ENCODE results near the gene DOCK3. TPM values are rescaled to one million over a fixed set of nuclear protein-coding genes. Genes with fewer than 3 reads are reported as not detected.

Gene DOCK3
- total and polyA plus RNA-seq, 2 donors from 2014 or later, result 0.49 to 0.54 TPM

DNA sequence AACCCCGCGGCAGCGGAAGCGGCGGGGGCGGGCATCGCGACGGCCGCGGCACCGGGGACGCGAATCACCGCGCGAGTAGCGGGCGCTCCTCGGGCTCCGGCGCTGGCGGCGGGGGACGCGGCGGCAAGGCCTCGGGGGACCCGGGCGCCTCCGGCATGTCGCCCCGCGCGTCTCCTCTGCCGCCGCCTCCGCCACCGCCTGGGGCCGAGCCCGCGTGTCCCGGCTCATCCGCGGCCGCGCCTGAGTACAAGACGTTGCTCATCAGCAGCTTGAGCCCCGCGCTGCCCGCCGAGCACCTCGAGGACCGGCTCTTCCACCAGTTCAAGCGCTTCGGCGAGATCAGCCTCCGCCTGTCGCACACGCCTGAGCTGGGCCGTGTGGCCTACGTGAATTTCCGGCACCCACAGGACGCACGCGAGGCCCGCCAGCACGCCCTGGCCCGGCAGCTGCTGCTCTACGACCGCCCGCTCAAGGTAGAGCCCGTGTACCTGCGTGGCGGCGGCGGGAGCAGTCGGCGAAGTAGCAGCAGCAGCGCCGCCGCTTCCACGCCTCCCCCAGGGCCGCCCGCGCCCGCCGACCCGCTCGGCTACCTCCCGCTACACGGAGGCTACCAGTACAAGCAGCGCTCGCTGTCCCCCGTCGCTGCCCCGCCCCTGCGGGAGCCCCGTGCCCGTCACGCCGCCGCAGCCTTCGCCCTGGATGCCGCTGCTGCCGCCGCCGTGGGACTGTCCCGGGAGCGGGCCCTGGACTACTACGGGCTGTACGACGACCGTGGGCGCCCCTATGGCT is 717.0 kb downstream of the DOCK3 start:
- FAIRE-seq (no peak), DNase-seq (peak; percentile 30 to 84 (median 44))
- H3K4me3 ChIP-seq (ENCODE audit: low read length in 3 of 3), result peak overlapping the region; percentile 49 to 64 (median 61)
- intact Hi-C loops (cut with DNase I), result no loop called here
- H3K27ac ChIP-seq (ENCODE audit: low read depth in 2 of 2, low read length in 2 of 2), result peak overlapping the region; percentile 36 to 85
- peaks cover under 1 to 32% (median 15%) of the 10 kb centered on the region in 3 donors for H3K4me1 ChIP-seq (ENCODE audit: control insufficient read depth in 2 of 3, insufficient read depth in 2 of 3, low read depth in 1 of 3, low read length in 3 of 3)
- H3K9ac ChIP-seq (ENCODE audit: low read length in 3 of 3), result peak overlapping the region in 1 of 3 donors; percentile 37
- H3K27me3 ChIP-seq (ENCODE audit: control insufficient read depth, insufficient read depth, low read length), result no peaks in the 10 kb centered on the region
- H3K36me3 ChIP-seq (ENCODE audit: control insufficient read depth in 2 of 3, insufficient read depth in 3 of 3, low read length in 3 of 3), result peaks cover 5 to 37% (median 22%) of the 10 kb centered on the region in 3 donors
- H3K9me3 ChIP-seq (ENCODE audit: control insufficient read depth in 2 of 3, insufficient read depth in 1 of 3, low read length in 3 of 3), result no peaks in the 10 kb centered on the region
- TF ChIP-seq, protein P1, sequence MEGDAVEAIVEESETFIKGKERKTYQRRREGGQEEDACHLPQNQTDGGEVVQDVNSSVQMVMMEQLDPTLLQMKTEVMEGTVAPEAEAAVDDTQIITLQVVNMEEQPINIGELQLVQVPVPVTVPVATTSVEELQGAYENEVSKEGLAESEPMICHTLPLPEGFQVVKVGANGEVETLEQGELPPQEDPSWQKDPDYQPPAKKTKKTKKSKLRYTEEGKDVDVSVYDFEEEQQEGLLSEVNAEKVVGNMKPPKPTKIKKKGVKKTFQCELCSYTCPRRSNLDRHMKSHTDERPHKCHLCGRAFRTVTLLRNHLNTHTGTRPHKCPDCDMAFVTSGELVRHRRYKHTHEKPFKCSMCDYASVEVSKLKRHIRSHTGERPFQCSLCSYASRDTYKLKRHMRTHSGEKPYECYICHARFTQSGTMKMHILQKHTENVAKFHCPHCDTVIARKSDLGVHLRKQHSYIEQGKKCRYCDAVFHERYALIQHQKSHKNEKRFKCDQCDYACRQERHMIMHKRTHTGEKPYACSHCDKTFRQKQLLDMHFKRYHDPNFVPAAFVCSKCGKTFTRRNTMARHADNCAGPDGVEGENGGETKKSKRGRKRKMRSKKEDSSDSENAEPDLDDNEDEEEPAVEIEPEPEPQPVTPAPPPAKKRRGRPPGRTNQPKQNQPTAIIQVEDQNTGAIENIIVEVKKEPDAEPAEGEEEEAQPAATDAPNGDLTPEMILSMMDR (IDR thresholded peaks at IDR 0.05; ENCODE audit: borderline replicate concordance, extremely low read depth, insufficient read depth), result no peak

DNA sequence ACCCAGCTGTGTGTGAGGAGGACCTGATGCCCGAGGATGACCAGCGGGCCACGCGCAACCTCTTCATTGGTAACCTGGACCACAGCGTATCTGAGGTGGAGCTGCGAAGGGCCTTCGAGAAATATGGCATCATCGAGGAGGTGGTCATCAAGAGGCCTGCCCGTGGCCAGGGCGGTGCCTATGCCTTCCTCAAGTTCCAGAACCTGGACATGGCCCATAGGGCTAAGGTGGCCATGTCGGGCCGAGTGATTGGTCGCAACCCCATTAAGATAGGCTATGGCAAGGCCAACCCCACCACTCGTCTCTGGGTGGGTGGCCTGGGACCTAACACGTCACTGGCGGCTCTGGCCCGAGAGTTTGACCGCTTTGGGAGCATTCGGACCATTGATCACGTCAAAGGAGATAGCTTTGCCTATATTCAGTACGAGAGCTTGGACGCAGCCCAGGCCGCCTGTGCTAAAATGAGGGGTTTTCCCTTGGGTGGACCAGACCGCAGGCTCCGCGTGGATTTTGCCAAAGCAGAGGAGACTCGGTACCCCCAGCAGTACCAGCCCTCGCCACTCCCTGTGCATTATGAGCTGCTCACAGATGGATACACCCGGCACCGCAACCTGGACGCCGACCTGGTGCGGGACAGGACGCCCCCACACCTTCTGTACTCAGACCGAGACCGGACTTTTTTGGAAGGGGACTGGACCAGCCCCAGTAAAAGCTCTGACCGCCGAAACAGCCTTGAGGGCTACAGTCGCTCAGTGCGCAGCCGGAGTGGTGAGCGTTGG is 717.8 kb downstream of the DOCK3 start:
- Histone ChIP-seq H3K36me3 (ENCODE audit: control insufficient read depth in 2 of 3, insufficient read depth in 3 of 3, low read length in 3 of 3) (peaks cover 7 to 37% (median 20%) of the 10 kb centered on the region in 3 donors), H3K4me1 (ENCODE audit: control insufficient read depth in 2 of 3, insufficient read depth in 2 of 3, low read depth in 1 of 3, low read length in 3 of 3) (peaks cover 0 to 30% (median 15%) of the 10 kb centered on the region in 3 donors), H3K27ac (ENCODE audit: low read depth in 2 of 2, low read length in 2 of 2) (peak overlapping the region in 1 of 2 donors; percentile 67), H3K4me3 (ENCODE audit: low read length in 3 of 3) (peak overlapping the region; percentile 5 to 64 (median 44)), H3K27me3 (ENCODE audit: control insufficient read depth, insufficient read depth, low read length) (no peaks in the 10 kb centered on the region), H3K9me3 (ENCODE audit: control insufficient read depth in 2 of 3, insufficient read depth in 1 of 3, low read length in 3 of 3) (no peaks in the 10 kb centered on the region), H3K9ac (ENCODE audit: low read length in 3 of 3) (no peak overlapping the region)
- intact Hi-C loops (cut with DNase I), result no loop called here
- no peak for FAIRE-seq
- peak in 2 of 5 donors; percentile 64 to 78 for DNase-seq
- TF ChIP-seq, protein P1 (IDR thresholded peaks at IDR 0.05; ENCODE audit: borderline replicate concordance, extremely low read depth, insufficient read depth), result no peak

DNA sequence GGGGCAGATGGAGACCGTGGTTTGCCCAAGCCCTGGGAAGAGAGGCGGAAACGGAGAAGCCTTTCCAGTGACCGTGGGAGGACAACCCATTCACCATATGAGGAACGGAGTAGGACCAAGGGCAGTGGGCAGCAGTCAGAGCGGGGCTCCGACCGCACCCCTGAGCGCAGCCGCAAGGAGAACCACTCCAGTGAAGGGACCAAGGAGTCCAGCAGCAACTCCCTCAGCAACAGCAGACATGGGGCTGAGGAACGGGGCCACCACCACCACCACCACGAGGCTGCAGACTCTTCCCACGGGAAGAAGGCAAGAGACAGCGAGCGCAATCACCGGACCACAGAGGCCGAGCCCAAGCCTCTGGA is 718.4 kb downstream of the DOCK3 start:
- peaks cover 0 to 26% (median 15%) of the 10 kb centered on the region in 3 donors for H3K4me1 ChIP-seq (ENCODE audit: control insufficient read depth in 2 of 3, insufficient read depth in 2 of 3, low read depth in 1 of 3, low read length in 3 of 3)
- TF ChIP-seq, protein P1 (IDR thresholded peaks at IDR 0.05; ENCODE audit: borderline replicate concordance, extremely low read depth, insufficient read depth), result no peak
- H3K9me3 ChIP-seq (ENCODE audit: control insufficient read depth in 2 of 3, insufficient read depth in 1 of 3, low read length in 3 of 3), result no peaks in the 10 kb centered on the region
- FAIRE-seq (no peak), DNase-seq (no peak)
- no peak overlapping the region for H3K4me3 ChIP-seq (ENCODE audit: low read length in 3 of 3)
- no peak overlapping the region for H3K9ac ChIP-seq (ENCODE audit: low read length in 3 of 3)
- H3K36me3 ChIP-seq (ENCODE audit: control insufficient read depth in 2 of 3, insufficient read depth in 3 of 3, low read length in 3 of 3), result peaks cover 7 to 35% (median 16%) of the 10 kb centered on the region in 3 donors
- no peak overlapping the region for H3K27ac ChIP-seq (ENCODE audit: low read depth in 2 of 2, low read length in 2 of 2)
- no peaks in the 10 kb centered on the region for H3K27me3 ChIP-seq (ENCODE audit: control insufficient read depth, insufficient read depth, low read length)
- intact Hi-C loops (cut with DNase I), result no loop called here

Data from kidney (tissue), 14 donors.